ENCODE data around the gene STON2. TPM values are rescaled to one million over a fixed set of nuclear protein-coding genes. Genes with fewer than 3 reads are reported as not detected.

The STON2 gene
- polyA plus RNA-seq, 2 of the 4 experiments (the other 2 are of a cell fraction), result 0.53 to 1.3 TPM

- no peak for ATAC-seq
Observed at GRCh38 chr14:81412779-81413178, 12.7 kb upstream of the STON2 start.

GRCh38 chr14:81408595-81408994 is 8.5 kb upstream of the STON2 start:
- no peak for DNase-seq (ENCODE audit: low read depth in 1 of 2, low spot score in 1 of 2)
- ChIA-PET POLR2A (no interaction called here), CTCF (no interaction called here)
- FAIRE-seq, result no peak
- ATAC-seq, result no peak
- WGBS (ENCODE audit: missing lambda C conversion rate), result 6% methylated on average over 1 of the region's 1 CpG
- H3K4me1 ChIP-seq, result no peaks in the 10 kb centered on the region
- no peak overlapping the region for H3K27ac ChIP-seq
- H3K9me3 ChIP-seq, result peaks cover 3% of the 10 kb centered on the region; the same call in 2 of the 3 replicates
- no peak overlapping the region for H3K4me3 ChIP-seq
- TF ChIP-seq FOSL2 (IDR thresholded peaks at IDR 0.05), result no peak
- TF ChIP-seq FOSL2 (CRISPR knock-in tag; IDR thresholded peaks at IDR 0.05), result no peak
- TF ChIP-seq ATOH8 (CRISPR knock-in tag; IDR thresholded peaks at IDR 0.05; ENCODE audit: low read depth), result no peak
- TF ChIP-seq MAFK (IDR thresholded peaks at IDR 0.05; ENCODE audit: partially characterized antibody), result no peak
- TF ChIP-seq MAZ (IDR thresholded peaks at IDR 0.05; ENCODE audit: borderline replicate concordance, low read depth, low read length), result no peak
- TF ChIP-seq NPAS2 (CRISPR knock-in tag; IDR thresholded peaks at IDR 0.05; ENCODE audit: borderline replicate concordance), result no peak
- TF ChIP-seq CTCF (IDR thresholded peaks at IDR 0.05), result no peak
- TF ChIP-seq HDAC2 (IDR thresholded peaks at IDR 0.05), result no peak
- no peak overlapping the region for H3K4me2 ChIP-seq

More at GRCh38 chr14:81412779-81413178, 12.7 kb upstream of the STON2 start:
- CTCF ChIA-PET, result no interaction called here
- no peak overlapping the region for H3K4me3 ChIP-seq
- TF ChIP-seq ESRRA (IDR thresholded peaks at IDR 0.05; ENCODE audit: borderline replicate concordance, low read length), result no peak
- TF ChIP-seq REST (IDR thresholded peaks at IDR 0.05), result no peak
- POLR2A ChIA-PET, result no interaction called here
- no peaks in the 10 kb centered on the region for H3K4me1 ChIP-seq
- no peak overlapping the region for H3K4me2 ChIP-seq
- WGBS (ENCODE audit: missing lambda C conversion rate), result 68% methylated on average over 19 of the region's 19 CpGs
- no peaks in the 10 kb centered on the region for H3K9me3 ChIP-seq
- no peak for DNase-seq (ENCODE audit: low read depth in 1 of 2, low spot score in 1 of 2)
- no peak overlapping the region for H3K27ac ChIP-seq
- no peak for FAIRE-seq

GRCh38 chr14:81406863-81407262 is 6.7 kb upstream of the STON2 start:
- TF ChIP-seq BHLHE40 (IDR thresholded peaks at IDR 0.05; ENCODE audit: low read depth, low read length), result no peak
- TF ChIP-seq EHMT2 (IDR thresholded peaks at IDR 0.05; ENCODE audit: low read depth), result no peak
- TF ChIP-seq HOXB5 (CRISPR knock-in tag; IDR thresholded peaks at IDR 0.05), result no peak
- TF ChIP-seq ZC3H11A (IDR thresholded peaks at IDR 0.05), result no peak
- TF ChIP-seq MAX (IDR thresholded peaks at IDR 0.05), result no peak
- TF ChIP-seq CHD2 (IDR thresholded peaks at IDR 0.05; ENCODE audit: low read length, partially characterized antibody), result no peak
- no peak for TF ChIP-seq RCOR1 (IDR thresholded peaks at IDR 0.05; ENCODE audit: low read depth, low read length)
- no peak for TF ChIP-seq SMC3 (IDR thresholded peaks at IDR 0.05)
- TF ChIP-seq KDM1A (IDR thresholded peaks at IDR 0.05; ENCODE audit: low read depth), result no peak
- TF ChIP-seq MAZ (IDR thresholded peaks at IDR 0.05; ENCODE audit: borderline replicate concordance, low read depth, low read length), result no peak
- no peak for TF ChIP-seq RAD21 (conservative IDR thresholded peaks at IDR 0.05 in 1 of 2, IDR thresholded peaks at IDR 0.05 in 1 of 2)
- TF ChIP-seq EHF (CRISPR knock-in tag; IDR thresholded peaks at IDR 0.05), result no peak
- TF ChIP-seq HOXA7 (CRISPR knock-in tag; IDR thresholded peaks at IDR 0.05), result no peak
- TF ChIP-seq ELK1 (IDR thresholded peaks at IDR 0.05; ENCODE audit: low read depth, low read length), result no peak
- 12% methylated on average over 4 of the region's 4 CpGs for WGBS (ENCODE audit: missing lambda C conversion rate)
- Histone ChIP-seq H3K4me1 (peaks cover 3% of the 10 kb centered on the region; the same call in 2 of the 3 replicates), H3K4me3 (no peak overlapping the region), H3K9me3 (peaks cover 3% of the 10 kb centered on the region; the same call in 2 of the 3 replicates), H3K27ac (no peak overlapping the region), H3K4me2 (no peak overlapping the region)
- ChIA-PET POLR2A (no interaction called here), CTCF (interaction anchor here (0.7 to 1.6 kb wide), 4 partner anchors 47 to 117 kb away, joined by 3 to 6 read pairs (median 4); no protein-coding TSS in a partner anchor)
- FAIRE-seq (no peak), DNase-seq (ENCODE audit: low read depth in 1 of 2, low spot score in 1 of 2) (no peak), ATAC-seq (no peak)

All from A549 (cell line).